ENCODE measurements around the gene ZNF74. TPM values are rescaled to one million over a fixed set of nuclear protein-coding genes. Genes with fewer than 3 reads are reported as not detected.

Gene ZNF74
- total RNA-seq, 1 experiment from 2014 or later, result 34.3 TPM

- no peak for DNase-seq
- no peak overlapping the region for H2BK20ac ChIP-seq (ENCODE audit: low read depth, low read length, poor library complexity, severe bottlenecking)
- H4K20me1 ChIP-seq (ENCODE audit: control insufficient read depth, insufficient read depth, insufficient read length), result no peaks in the 10 kb centered on the region
- no peaks in the 10 kb centered on the region for H3K4me1 ChIP-seq (ENCODE audit: insufficient read depth, low read length)
- no CpG with 5 or more reads among the region's 15 CpGs for WGBS (ENCODE audit: extremely low coverage, insufficient read length, low lambda C conversion rate)
- H3K79me2 ChIP-seq (ENCODE audit: insufficient read depth, low read length), result no peaks in the 10 kb centered on the region
- no peak overlapping the region for H3K23ac ChIP-seq (ENCODE audit: insufficient read length, low read depth, low read length)
- no peak overlapping the region for H3K56ac ChIP-seq (ENCODE audit: insufficient read length, low read depth, low read length)
- no peak overlapping the region for H3K27ac ChIP-seq (ENCODE audit: insufficient read length, low read depth, low read length)
- no peak overlapping the region for H3K14ac ChIP-seq (ENCODE audit: insufficient read depth, low read length)
- H3K27ac Mint-ChIP-seq, result peak overlapping the region in 1 of 3 experiments; percentile 79; a peak in 1 of 7 replicates
- H2AK5ac ChIP-seq (ENCODE audit: insufficient read length, low read length), result no peak overlapping the region
- H3K4me3 Mint-ChIP-seq, result no peak overlapping the region
- no peaks in the 10 kb centered on the region for H3K79me1 ChIP-seq (ENCODE audit: insufficient read depth, low read depth, low read length, poor library complexity, severe bottlenecking)
- no peak overlapping the region for H2BK15ac ChIP-seq (ENCODE audit: low read depth, low read length)
- no peaks in the 10 kb centered on the region for H3K23me2 ChIP-seq (ENCODE audit: insufficient read length, low read depth, low read length, poor library complexity, severe bottlenecking)
- no peak overlapping the region for H3K9ac ChIP-seq (ENCODE audit: extremely low read depth, insufficient read length, low read length)
- H2BK120ac ChIP-seq (ENCODE audit: low read depth, low read length, poor library complexity, severe bottlenecking), result no peak overlapping the region
- no peak overlapping the region for H4K5ac ChIP-seq (ENCODE audit: insufficient read length, low read depth, low read length)
- peaks cover 0 to 22% (median 6%) of the 10 kb centered on the region in 3 experiments; a peak in 3 of 7 replicates for H3K36me3 Mint-ChIP-seq (ENCODE audit: insufficient read depth in 1 of 3, low read depth in 3 of 3)
- H3T11ph ChIP-seq (ENCODE audit: low read length), result no peak overlapping the region
- H4K8ac ChIP-seq (replicated peaks; ENCODE audit: insufficient read length, low read depth, low read length), result no peak overlapping the region
- H3K4ac ChIP-seq (ENCODE audit: low read depth, low read length), result no peak overlapping the region
- H3K27me3 ChIP-seq (ENCODE audit: insufficient read depth, low read length), result no peaks in the 10 kb centered on the region
- H4K91ac ChIP-seq (ENCODE audit: insufficient read length, low read depth, low read length), result no peak overlapping the region
- H3K18ac ChIP-seq (ENCODE audit: insufficient read length, low read depth, low read length), result no peak overlapping the region
- no peaks in the 10 kb centered on the region for H3K9me3 ChIP-seq (ENCODE audit: control insufficient read depth, low read depth, low read length)
- peaks cover 11% of the 10 kb centered on the region for H3K27me3 Mint-ChIP-seq (ENCODE audit: low read depth)
- H3K4me1 Mint-ChIP-seq, result peaks cover 11 to 12% of the 10 kb centered on the region in 2 experiments
- H2BK5ac ChIP-seq (ENCODE audit: insufficient read length, low read length), result no peak overlapping the region
- H3K9me3 Mint-ChIP-seq, result no peaks in the 10 kb centered on the region
- TF ChIP-seq CTCF (conservative IDR thresholded peaks at IDR 0.05), result no peak
- no peak overlapping the region for H2BK12ac ChIP-seq (ENCODE audit: insufficient read length, low read depth, low read length)
- H3K4me2 ChIP-seq (ENCODE audit: insufficient read depth, insufficient read length, low read length), result no peak overlapping the region
- no peak overlapping the region for H2AFZ ChIP-seq (ENCODE audit: low read length)
Observed at GRCh38 chr22:20424568-20424931, 30.6 kb downstream of the ZNF74 start.

All from H9 (cell line).